ENCODE data around the gene CATSPERE. TPM values are rescaled to one million over a fixed set of nuclear protein-coding genes. Genes with fewer than 3 reads are reported as not detected.
A peak's percentile ranks its signal among the peaks of the same experiment; 100 is the strongest.

CATSPERE gene
- 0.98 TPM for polyA plus RNA-seq (2013)

DNA sequence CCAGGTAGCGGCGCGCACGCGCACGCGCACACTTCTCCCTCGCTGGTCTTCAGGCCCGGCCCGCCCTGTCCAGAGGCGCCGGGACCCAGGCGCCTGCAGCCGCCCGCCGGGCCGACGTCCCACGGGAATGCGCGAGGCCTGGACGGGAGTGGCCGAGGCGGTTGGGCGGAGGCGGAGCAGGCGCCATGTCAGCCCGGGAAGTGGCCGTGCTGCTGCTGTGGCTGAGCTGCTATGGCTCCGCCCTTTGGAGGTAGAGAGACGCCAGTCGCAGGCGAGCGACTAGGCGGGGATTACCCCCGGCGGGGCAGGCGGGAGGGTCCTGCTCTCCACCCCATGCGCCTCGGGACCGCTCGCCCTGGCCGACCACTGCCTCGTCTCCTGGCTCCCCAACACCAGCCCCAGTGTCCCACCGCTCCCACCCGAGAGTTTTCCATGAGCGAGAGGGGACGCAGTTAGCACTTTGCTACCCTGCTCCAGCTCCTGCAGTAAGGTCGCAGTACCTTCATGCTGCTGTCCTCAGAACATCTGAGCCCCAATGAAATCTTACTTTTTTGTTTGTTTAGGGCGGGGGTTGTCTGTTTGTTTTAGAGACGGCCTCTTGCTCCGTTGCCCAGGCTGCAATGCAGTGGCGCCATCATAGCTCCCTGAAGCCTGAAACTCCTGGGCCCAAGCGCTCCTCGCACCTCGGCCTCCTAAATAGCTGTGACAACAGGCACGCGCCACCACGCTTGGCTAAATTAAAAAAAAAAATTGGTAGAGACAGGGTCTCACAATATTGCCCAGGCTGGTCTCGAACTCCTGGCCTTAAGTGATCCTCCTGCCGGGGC, at the start of gene CATSPERE:
Gene CATSPERE (plus strand): TSS at position 29 of the 827 bp plus-strand sequence. CDS start 157 bp downstream, at position 186.
- Histone ChIP-seq H3K9me3 (ENCODE audit: control extremely low read depth in 1 of 5, control insufficient read depth in 4 of 5, insufficient read depth in 2 of 5, low read depth in 1 of 5, low read length in 4 of 5) (peaks cover 0 to 3% (median 0%) of the 10 kb centered on the region in 5 experiments), H3K27ac (ENCODE audit: insufficient read depth in 1 of 2, low read depth in 1 of 2, low read length in 2 of 2, poor library complexity in 1 of 2, severe bottlenecking in 2 of 2) (peak within 1 kb of the TSS; percentile 58 to 77), H3K27me3 (replicated peaks in 2 of 5; ENCODE audit: control insufficient read depth in 4 of 5, insufficient read depth in 5 of 5, low read length in 4 of 5) (no peaks in the 10 kb centered on the region), H3K4me1 (ENCODE audit: control extremely low read depth in 1 of 4, control insufficient read depth in 4 of 4, insufficient read depth in 4 of 4, low read length in 3 of 4) (peaks cover 2 to 12% (median 8%) of the 10 kb centered on the region in 4 experiments), H3K4me3 (ENCODE audit: control insufficient read depth in 1 of 7, extremely low read depth in 1 of 7, insufficient read depth in 4 of 7, low read depth in 2 of 7, low read length in 6 of 7) (peak within 1 kb of the TSS; percentile 40 to 87 (median 73)), H3K36me3 (ENCODE audit: control insufficient read depth in 4 of 4, insufficient read depth in 4 of 4, low read length in 3 of 4) (no peaks in the 10 kb centered on the region)
- ChIA-PET CTCF (interaction anchor here (1.3 to 1.5 kb wide), 2 partner anchors 15 to 34 kb away, joined by 3 read pairs; no protein-coding TSS in a partner anchor), POLR2A (no interaction called here)
- peak; percentile 63 to 81 (median 75) for DNase-seq
- WGBS (ENCODE audit: insufficient coverage), result 17% methylated on average over 57 of the region's 61 CpGs

- WGBS (ENCODE audit: insufficient coverage), result 100% methylated on average over 4 of the region's 5 CpGs
- H3K4me3 ChIP-seq (ENCODE audit: control insufficient read depth in 1 of 7, extremely low read depth in 1 of 7, insufficient read depth in 4 of 7, low read depth in 2 of 7, low read length in 6 of 7), result no peak overlapping the region
- H3K27ac ChIP-seq (ENCODE audit: insufficient read depth in 1 of 2, low read depth in 1 of 2, low read length in 2 of 2, poor library complexity in 1 of 2, severe bottlenecking in 2 of 2), result no peak overlapping the region
- ChIA-PET POLR2A (interaction anchor here (0.5 to 0.6 kb wide), 2 partner anchors 1034 to 1646 kb away, joined by 3 to 4 read pairs; no protein-coding TSS in a partner anchor), CTCF (interaction anchor here (0.9 to 3.0 kb wide), 2 partner anchors 13 to 30 kb away, joined by 3 to 9 read pairs; no protein-coding TSS in a partner anchor)
- no peaks in the 10 kb centered on the region for H3K4me1 ChIP-seq (ENCODE audit: control extremely low read depth in 1 of 4, control insufficient read depth in 4 of 4, insufficient read depth in 4 of 4, low read length in 3 of 4)
- no peak for DNase-seq
- H3K9me3 ChIP-seq (ENCODE audit: control extremely low read depth in 1 of 5, control insufficient read depth in 4 of 5, insufficient read depth in 2 of 5, low read depth in 1 of 5, low read length in 4 of 5), result no peaks in the 10 kb centered on the region
- peaks cover 35 to 94% (median 68%) of the 10 kb centered on the region in 4 experiments for H3K36me3 ChIP-seq (ENCODE audit: control insufficient read depth in 4 of 4, insufficient read depth in 4 of 4, low read length in 3 of 4)
- H3K27me3 ChIP-seq (replicated peaks in 2 of 5; ENCODE audit: control insufficient read depth in 4 of 5, insufficient read depth in 5 of 5, low read length in 4 of 5), result no peaks in the 10 kb centered on the region
Observed at GRCh38 chr1:244412176-244412575, 48.9 kb upstream of the CATSPERE start.

GRCh38 chr1:244413736-244414135, 47.3 kb upstream of the CATSPERE start:
- WGBS (ENCODE audit: insufficient coverage), result 100% methylated on average over 2 of the region's 3 CpGs
- H3K9me3 ChIP-seq (ENCODE audit: control extremely low read depth in 1 of 5, control insufficient read depth in 4 of 5, insufficient read depth in 2 of 5, low read depth in 1 of 5, low read length in 4 of 5), result no peaks in the 10 kb centered on the region
- no peaks in the 10 kb centered on the region for H3K4me1 ChIP-seq (ENCODE audit: control extremely low read depth in 1 of 4, control insufficient read depth in 4 of 4, insufficient read depth in 4 of 4, low read length in 3 of 4)
- no peak overlapping the region for H3K4me3 ChIP-seq (ENCODE audit: control insufficient read depth in 1 of 7, extremely low read depth in 1 of 7, insufficient read depth in 4 of 7, low read depth in 2 of 7, low read length in 6 of 7)
- no peak for DNase-seq
- H3K27me3 ChIP-seq (replicated peaks in 2 of 5; ENCODE audit: control insufficient read depth in 4 of 5, insufficient read depth in 5 of 5, low read length in 4 of 5), result no peaks in the 10 kb centered on the region
- POLR2A ChIA-PET, result no interaction called here
- CTCF ChIA-PET, result interaction anchor here (0.8 to 3.0 kb wide), 4 partner anchors 12 to 102 kb away, joined by 3 to 9 read pairs (median 6); no protein-coding TSS in a partner anchor
- H3K36me3 ChIP-seq (ENCODE audit: control insufficient read depth in 4 of 4, insufficient read depth in 4 of 4, low read length in 3 of 4), result peaks cover 39 to 93% (median 68%) of the 10 kb centered on the region in 4 experiments
- H3K27ac ChIP-seq (ENCODE audit: insufficient read depth in 1 of 2, low read depth in 1 of 2, low read length in 2 of 2, poor library complexity in 1 of 2, severe bottlenecking in 2 of 2), result no peak overlapping the region

DNA sequence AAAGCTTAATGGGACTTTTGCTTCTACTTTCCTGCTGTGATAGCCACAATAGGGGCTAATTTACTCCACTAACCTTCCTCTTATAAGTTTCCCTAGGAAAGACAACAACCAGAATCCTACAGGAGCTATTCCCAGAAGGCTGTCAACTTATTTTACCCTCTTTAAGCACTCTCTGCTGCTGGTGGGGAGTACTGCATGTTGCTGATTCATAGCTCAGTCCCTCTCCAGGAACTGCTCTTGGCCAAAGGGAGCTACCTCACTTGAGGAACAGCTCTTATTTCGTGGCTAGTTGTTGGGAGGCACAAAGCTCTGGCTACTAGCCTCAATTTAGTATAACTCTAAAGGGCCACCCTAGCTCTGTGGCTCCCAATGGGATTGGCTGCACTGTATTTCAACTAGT, 46.5 kb upstream of the CATSPERE start:
- POLR2A ChIA-PET, result no interaction called here
- CTCF ChIA-PET, result interaction anchor here (1.0 to 3.0 kb wide), 4 partner anchors 11 to 103 kb away, joined by 3 to 9 read pairs (median 6); no protein-coding TSS in a partner anchor

DNA sequence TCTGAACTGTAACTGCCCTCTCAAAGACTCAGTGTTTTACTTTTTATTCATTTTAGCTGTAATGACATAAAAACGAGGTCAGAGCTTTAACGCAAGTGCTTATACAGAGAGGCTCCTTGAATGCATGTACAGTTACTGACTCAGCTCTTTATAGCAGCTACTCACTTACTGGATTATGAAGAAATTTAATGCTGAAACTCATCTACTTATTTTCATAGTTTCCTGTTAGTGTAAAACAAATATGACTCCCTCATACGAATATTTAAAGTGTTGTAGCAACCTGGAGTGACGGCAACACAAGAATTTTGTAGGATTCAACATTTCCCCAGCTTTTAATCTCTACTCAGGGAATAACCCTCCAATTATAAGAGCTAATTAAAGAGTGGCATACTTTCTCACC, 42.0 kb upstream of the CATSPERE start:
- Histone ChIP-seq H3K4me3 (ENCODE audit: control insufficient read depth in 1 of 7, extremely low read depth in 1 of 7, insufficient read depth in 4 of 7, low read depth in 2 of 7, low read length in 6 of 7) (no peak overlapping the region), H3K27me3 (replicated peaks in 2 of 5; ENCODE audit: control insufficient read depth in 4 of 5, insufficient read depth in 5 of 5, low read length in 4 of 5) (no peaks in the 10 kb centered on the region), H3K36me3 (ENCODE audit: control insufficient read depth in 4 of 4, insufficient read depth in 4 of 4, low read length in 3 of 4) (peaks cover 40 to 89% (median 62%) of the 10 kb centered on the region in 4 experiments), H3K9me3 (ENCODE audit: control extremely low read depth in 1 of 5, control insufficient read depth in 4 of 5, insufficient read depth in 2 of 5, low read depth in 1 of 5, low read length in 4 of 5) (no peaks in the 10 kb centered on the region), H3K27ac (ENCODE audit: insufficient read depth in 1 of 2, low read depth in 1 of 2, low read length in 2 of 2, poor library complexity in 1 of 2, severe bottlenecking in 2 of 2) (no peak overlapping the region), H3K4me1 (ENCODE audit: control extremely low read depth in 1 of 4, control insufficient read depth in 4 of 4, insufficient read depth in 4 of 4, low read length in 3 of 4) (no peaks in the 10 kb centered on the region)
- CTCF ChIA-PET, result interaction anchor here (0.8 to 1.2 kb wide), 2 partner anchors 9 to 12 kb away, joined by 3 to 4 read pairs; no protein-coding TSS in a partner anchor
- WGBS (ENCODE audit: insufficient coverage), result 100% methylated on average over 1 of the region's 4 CpGs
- POLR2A ChIA-PET, result no interaction called here
- no peak for DNase-seq

More for the DNA sequence above, 46.5 kb upstream of the CATSPERE start:
- H3K36me3 ChIP-seq (ENCODE audit: control insufficient read depth in 4 of 4, insufficient read depth in 4 of 4, low read length in 3 of 4), result peaks cover 42 to 96% (median 68%) of the 10 kb centered on the region in 4 experiments
- no peaks in the 10 kb centered on the region for H3K27me3 ChIP-seq (replicated peaks in 2 of 5; ENCODE audit: control insufficient read depth in 4 of 5, insufficient read depth in 5 of 5, low read length in 4 of 5)
- H3K4me1 ChIP-seq (ENCODE audit: control extremely low read depth in 1 of 4, control insufficient read depth in 4 of 4, insufficient read depth in 4 of 4, low read length in 3 of 4), result no peaks in the 10 kb centered on the region
- DNase-seq, result no peak
- H3K4me3 ChIP-seq (ENCODE audit: control insufficient read depth in 1 of 7, extremely low read depth in 1 of 7, insufficient read depth in 4 of 7, low read depth in 2 of 7, low read length in 6 of 7), result no peak overlapping the region
- H3K9me3 ChIP-seq (ENCODE audit: control extremely low read depth in 1 of 5, control insufficient read depth in 4 of 5, insufficient read depth in 2 of 5, low read depth in 1 of 5, low read length in 4 of 5), result no peaks in the 10 kb centered on the region
- WGBS (ENCODE audit: insufficient coverage), result 100% methylated on average over 1 of the region's 1 CpG
- no peak overlapping the region for H3K27ac ChIP-seq (ENCODE audit: insufficient read depth in 1 of 2, low read depth in 1 of 2, low read length in 2 of 2, poor library complexity in 1 of 2, severe bottlenecking in 2 of 2)

GRCh38 chr1:244422174-244422573, 38.9 kb upstream of the CATSPERE start:
- no peak for DNase-seq
- no peak overlapping the region for H3K4me3 ChIP-seq (ENCODE audit: control insufficient read depth in 1 of 7, extremely low read depth in 1 of 7, insufficient read depth in 4 of 7, low read depth in 2 of 7, low read length in 6 of 7)
- ChIA-PET POLR2A (no interaction called here), CTCF (no interaction called here)
- H3K36me3 ChIP-seq (ENCODE audit: control insufficient read depth in 4 of 4, insufficient read depth in 4 of 4, low read length in 3 of 4), result peaks cover 24 to 61% (median 41%) of the 10 kb centered on the region in 4 experiments
- no peaks in the 10 kb centered on the region for H3K27me3 ChIP-seq (replicated peaks in 2 of 5; ENCODE audit: control insufficient read depth in 4 of 5, insufficient read depth in 5 of 5, low read length in 4 of 5)
- no peaks in the 10 kb centered on the region for H3K4me1 ChIP-seq (ENCODE audit: control extremely low read depth in 1 of 4, control insufficient read depth in 4 of 4, insufficient read depth in 4 of 4, low read length in 3 of 4)
- no peaks in the 10 kb centered on the region for H3K9me3 ChIP-seq (ENCODE audit: control extremely low read depth in 1 of 5, control insufficient read depth in 4 of 5, insufficient read depth in 2 of 5, low read depth in 1 of 5, low read length in 4 of 5)
- WGBS (ENCODE audit: insufficient coverage), result no CpG with 5 or more reads among the region's 1 CpG
- no peak overlapping the region for H3K27ac ChIP-seq (ENCODE audit: insufficient read depth in 1 of 2, low read depth in 1 of 2, low read length in 2 of 2, poor library complexity in 1 of 2, severe bottlenecking in 2 of 2)
